Thoracic aorta (tissue), 2 donors: ENCODE results near the gene CDK16. TPM values are rescaled to one million over a fixed set of nuclear protein-coding genes. Genes with fewer than 3 reads are reported as not detected.

Experiments
- ATAC-seq: fragments of 150-250 bp; one replicate; pipeline ENCODE4 v1.8.0; 2017; ENCODE audit warnings: low read depth; ENCODE audit not compliant: insufficient number of reproducible peaks, low FRiP score
- DNase-seq: peaks from one replicate; pipeline ENCODE4 v3.0.0-alpha.2; 2020; ENCODE audit warnings: low spot score
- H3K27ac ChIP-seq, 2 donors: fragments of 200-600 bp; sonication (generic); 1 replicate in 1 of 2; 2 replicates in 1 of 2; pipeline ENCODE4 v1.5.1; 2016; ENCODE audit warnings: mild to moderate bottlenecking in 2 of 2, moderate library complexity in 2 of 2
- H3K27me3 ChIP-seq: fragments of 200-600 bp; sonication (generic); replicated peaks from 2 replicates; pipeline ENCODE4 v1.6.0; 2016; ENCODE audit warnings: mild to moderate bottlenecking; ENCODE audit not compliant: insufficient read depth
- H3K36me3 ChIP-seq: fragments of 200-600 bp; sonication (generic); one replicate; pipeline ENCODE4 v1.5.1; 2016
- H3K4me1 ChIP-seq, 2 donors: fragments of 200-600 bp; sonication (generic); 1 replicate in 1 of 2; 2 replicates in 1 of 2; pipeline versions ENCODE4 v1.5.1 to v1.6.0; 2016; ENCODE audit warnings: low read depth in 2 of 2, mild to moderate bottlenecking in 1 of 2; ENCODE audit not compliant: control insufficient read depth in 1 of 2
- H3K4me3 ChIP-seq: fragments of 200-600 bp; sonication (generic); 2 replicates; pipeline ENCODE4 v1.5.1; 2016; ENCODE audit warnings: mild to moderate bottlenecking
- H3K9me3 ChIP-seq: fragments of 200-600 bp; sonication (generic); 2 replicates; pipeline ENCODE4 v1.5.1; 2016
- CTCF ChIP-seq: fragments of 200-600 bp; sonication (generic); IDR thresholded peaks from one replicate; pipeline ENCODE4 v1.5.1; 2019; ENCODE audit warnings: antibody characterized with exemption
- total RNA-seq, 2 donors: library from RNA; depleted of rRNA; stranded (reverse); fragments of >200 nt; gene quantifications; one replicate each; pipeline versions ENCODE4 v1.1.0 to v1.2.3, GENCODE V29; 2016

CDK16 gene
- total RNA-seq, 2 donors from 2014 or later: 66.7 to 74.6 TPM

GRCh38 chrX:47232803-47233332, 14.4 kb downstream of the CDK16 start, which contains the start of gene USP11:
Gene USP11 (plus strand): TSS chrX:47233009. CDS start chrX:47233044, 35 bp downstream.
- no peak for ATAC-seq
- Histone ChIP-seq H3K4me1 (peaks cover 0 to 13% of the 10 kb centered on the region in 2 donors), H3K27me3 (no peaks in the 10 kb centered on the region), H3K36me3 (peaks cover 8% of the 10 kb centered on the region), H3K4me3 (peak within 1 kb of the TSS; percentile 80), H3K9me3 (no peaks in the 10 kb centered on the region), H3K27ac (peak within 1 kb of the TSS; percentile 93 to 98)
- no peak for TF ChIP-seq CTCF
- no peak for DNase-seq

GRCh38 chrX:47233333-47234113, 15.0 kb downstream of the CDK16 start:
- ATAC-seq (peak; percentile 94), DNase-seq (peak; percentile 90)
- Histone ChIP-seq H3K4me3 (peak overlapping the region; percentile 80), H3K27me3 (no peaks in the 10 kb centered on the region), H3K36me3 (peaks cover 4% of the 10 kb centered on the region), H3K9me3 (no peaks in the 10 kb centered on the region), H3K4me1 (peaks cover 0 to 13% of the 10 kb centered on the region in 2 donors), H3K27ac (peak overlapping the region; percentile 93 to 98)
- TF ChIP-seq CTCF: no peak

GRCh38 chrX:47234583-47234982, 16.1 kb downstream of the CDK16 start:
- DNase-seq (no peak), ATAC-seq (no peak)
- Histone ChIP-seq H3K27ac (no peak overlapping the region), H3K27me3 (no peaks in the 10 kb centered on the region), H3K4me3 (peak overlapping the region; percentile 80), H3K4me1 (peaks cover 0 to 13% of the 10 kb centered on the region in 2 donors), H3K9me3 (no peaks in the 10 kb centered on the region), H3K36me3 (no peaks in the 10 kb centered on the region)
- no peak for TF ChIP-seq CTCF

- H3K27ac ChIP-seq: peak overlapping the region in 1 of 2 donors; percentile 27
- no peak for ATAC-seq
- TF ChIP-seq CTCF: no peak
- no peaks in the 10 kb centered on the region for H3K36me3 ChIP-seq
- H3K27me3 ChIP-seq: no peaks in the 10 kb centered on the region
- H3K4me3 ChIP-seq: no peak overlapping the region
- no peaks in the 10 kb centered on the region for H3K9me3 ChIP-seq
- peaks cover 0 to 13% of the 10 kb centered on the region in 2 donors for H3K4me1 ChIP-seq
- DNase-seq: no peak
Measured at GRCh38 chrX:47235691-47236103, 17.2 kb downstream of the CDK16 start.

- Histone ChIP-seq H3K27me3 (no peaks in the 10 kb centered on the region), H3K4me3 (no peak overlapping the region), H3K4me1 (peaks cover 0 to 8% of the 10 kb centered on the region in 2 donors), H3K9me3 (no peaks in the 10 kb centered on the region), H3K27ac (no peak overlapping the region), H3K36me3 (peaks cover 15% of the 10 kb centered on the region)
- DNase-seq: no peak
- ATAC-seq: no peak
- no peak for TF ChIP-seq CTCF
Measured at GRCh38 chrX:47239199-47239598, 20.7 kb downstream of the CDK16 start.
